Endodermal cell (in vitro differentiated cells): ENCODE results near the gene SUGCT. TPM values are rescaled to one million over a fixed set of nuclear protein-coding genes. Genes with fewer than 3 reads are reported as not detected.

ENCODE experiments used
- DNase-seq: peaks from one replicate; pipeline ENCODE4 v3.0.0-alpha.2; 2017
- H3K27ac ChIP-seq: 2 replicates; pipeline ENCODE4 v1.5.1; 2013; ENCODE audit warnings: mild to moderate bottlenecking, low read depth, low read length, moderate library complexity
- H3K27me3 ChIP-seq: 2 replicates; pipeline ENCODE4 v1.6.1; 2013; ENCODE audit warnings: mild to moderate bottlenecking, low read length, moderate library complexity; ENCODE audit not compliant: insufficient read depth, control insufficient read depth, poor library complexity, severe bottlenecking
- H3K36me3 ChIP-seq: 2 replicates; pipeline ENCODE4 v1.7.0; 2013; ENCODE audit warnings: mild to moderate bottlenecking, low read length, moderate library complexity; ENCODE audit not compliant: control insufficient read depth, insufficient read depth
- H3K4me1 ChIP-seq: one replicate; pipeline ENCODE4 v1.7.0; 2013; ENCODE audit warnings: low read length; ENCODE audit not compliant: control insufficient read depth, insufficient read depth
- H3K4me3 ChIP-seq: 2 replicates; pipeline ENCODE4 v1.5.1; 2013; ENCODE audit warnings: mild to moderate bottlenecking, low read length, moderate library complexity
- H3K9ac ChIP-seq: 2 replicates; pipeline ENCODE4 v1.6.1; 2013; ENCODE audit warnings: mild to moderate bottlenecking, low read length, moderate library complexity; ENCODE audit not compliant: poor library complexity, severe bottlenecking; ENCODE audit errors: extremely low read depth
- H3K9me3 ChIP-seq: 2 replicates; pipeline ENCODE4 v1.6.1; 2013; ENCODE audit warnings: mild to moderate bottlenecking, low read length, moderate library complexity; ENCODE audit not compliant: control insufficient read depth
- H3K27ac Mint-ChIP-seq: 2 replicates; pipeline ENCODE4 v1.8.0; 2020; ENCODE audit warnings: mixed read lengths
- H3K27me3 Mint-ChIP-seq: 2 replicates; pipeline ENCODE4 v1.8.0; 2021; ENCODE audit warnings: mild to moderate bottlenecking, mixed read lengths; ENCODE audit not compliant: insufficient read depth
- H3K36me3 Mint-ChIP-seq: 2 replicates; pipeline ENCODE4 v1.8.0; 2020; ENCODE audit warnings: low read depth, mixed read lengths
- H3K4me1 Mint-ChIP-seq: 2 replicates; pipeline ENCODE4 v1.8.0; 2020; ENCODE audit warnings: mixed read lengths
- H3K4me3 Mint-ChIP-seq: 2 replicates; pipeline ENCODE4 v1.8.0; 2020; ENCODE audit warnings: mild to moderate bottlenecking, moderate library complexity, mixed read lengths
- H3K9me3 Mint-ChIP-seq: 2 replicates; pipeline ENCODE4 v1.8.0; 2020; ENCODE audit warnings: mild to moderate bottlenecking, mixed read lengths
- CTCF ChIP-seq: fragments of 200-600 bp; sonication (generic); conservative IDR thresholded peaks from 2 replicates; pipeline ENCODE4 v1.5.0; 2021; ENCODE audit warnings: antibody characterized with exemption, mild to moderate bottlenecking
- WGBS, 2 experiments: methylation state at CpG; one replicate each; pipeline versions ENCODE4 v1.1.5 to v1.1.7; 2013; ENCODE audit warnings: missing lambda C conversion rate in 2 of 2, mixed read lengths in 1 of 2; ENCODE audit not compliant: insufficient coverage in 1 of 2, insufficient read length in 1 of 2; 5-methylcytosine and 5-hydroxymethylcytosine counted together
- total RNA-seq, 2 donors: library from RNA; stranded (reverse); fragmentation: NEBNext Ultra II Directional in 1 of 2; extraction: Animal tissue kit (Norgen Biotek cat#: 25700) in 1 of 2; gene quantifications; 2 replicates in 1 of 2; 3 replicates in 1 of 2; pipeline ENCODE4 v1.2.1, GENCODE V29; 2021

Gene SUGCT
- total RNA-seq, 2 donors from 2014 or later, result 3.6 to 3.9 TPM

GRCh38 chr7:40757109-40757508 is 622.3 kb downstream of the SUGCT start:
- Mint-ChIP-seq H3K27ac (no peak overlapping the region), H3K4me1 (peaks cover 67% of the 10 kb centered on the region), H3K9me3 (no peaks in the 10 kb centered on the region), H3K27me3 (no peaks in the 10 kb centered on the region), H3K4me3 (no peak overlapping the region), H3K36me3 (no peaks in the 10 kb centered on the region)
- Histone ChIP-seq H3K27me3 (no peaks in the 10 kb centered on the region), H3K4me3 (no peak overlapping the region), H3K4me1 (peaks cover 9% of the 10 kb centered on the region), H3K9ac (no peak overlapping the region), H3K36me3 (no peaks in the 10 kb centered on the region), H3K27ac (no peak overlapping the region), H3K9me3 (no peaks in the 10 kb centered on the region)
- 50 to 62% methylated on average over 1 to 4 of the region's 4 CpGs for WGBS, 2 experiments
- DNase-seq, result peak; percentile 82
- TF ChIP-seq CTCF, result no peak

GRCh38 chr7:40758590-40758989 is 623.8 kb downstream of the SUGCT start:
- H3K27me3 ChIP-seq, result no peaks in the 10 kb centered on the region
- no peaks in the 10 kb centered on the region for H3K36me3 Mint-ChIP-seq
- no peak overlapping the region for H3K27ac Mint-ChIP-seq
- peaks cover 9% of the 10 kb centered on the region for H3K4me1 ChIP-seq
- DNase-seq, result no peak
- H3K9me3 ChIP-seq, result no peaks in the 10 kb centered on the region
- no peaks in the 10 kb centered on the region for H3K36me3 ChIP-seq
- no peaks in the 10 kb centered on the region for H3K27me3 Mint-ChIP-seq
- H3K27ac ChIP-seq, result no peak overlapping the region
- no peak overlapping the region for H3K4me3 ChIP-seq
- no peak for TF ChIP-seq CTCF
- peaks cover 76% of the 10 kb centered on the region for H3K4me1 Mint-ChIP-seq
- no peaks in the 10 kb centered on the region for H3K9me3 Mint-ChIP-seq
- H3K9ac ChIP-seq, result no peak overlapping the region
- H3K4me3 Mint-ChIP-seq, result no peak overlapping the region
- 87 to 100% methylated on average over 1 to 3 of the region's 3 CpGs for WGBS, 2 experiments

- 86 to 92% methylated on average over 2 to 4 of the region's 5 CpGs for WGBS, 2 experiments
- H3K4me1 Mint-ChIP-seq, result peaks cover 65% of the 10 kb centered on the region
These were observed 625.6 kb downstream of the SUGCT start for GRCh38 chr7:40760293-40760964.

More at GRCh38 chr7:40760293-40760964, 625.6 kb downstream of the SUGCT start:
- Histone ChIP-seq H3K27ac (no peak overlapping the region), H3K9ac (no peak overlapping the region), H3K36me3 (no peaks in the 10 kb centered on the region), H3K27me3 (no peaks in the 10 kb centered on the region), H3K4me1 (no peaks in the 10 kb centered on the region), H3K9me3 (no peaks in the 10 kb centered on the region), H3K4me3 (no peak overlapping the region)
- no peaks in the 10 kb centered on the region for H3K9me3 Mint-ChIP-seq
- DNase-seq, result no peak
- H3K27ac Mint-ChIP-seq, result no peak overlapping the region
- H3K27me3 Mint-ChIP-seq, result no peaks in the 10 kb centered on the region
- TF ChIP-seq CTCF, result no peak
- no peak overlapping the region for H3K4me3 Mint-ChIP-seq
- no peaks in the 10 kb centered on the region for H3K36me3 Mint-ChIP-seq
